Panc1 (cell line): ENCODE results near the gene GPR180. TPM values are rescaled to one million over a fixed set of nuclear protein-coding genes. Genes with fewer than 3 reads are reported as not detected.

Experiments
- ATAC-seq: fragments of 200-7000 bp; cut with Tn5 transposase; 2 replicates; pipeline ENCODE4 v1.9.1; 2020; ENCODE audit warnings: mild to moderate bottlenecking, moderate library complexity
- BruUV-seq: library from RNA; stranded (reverse); fragments of 400-500 nt; replicated peaks from 2 replicates; lab custom pipeline; 2021; lab: Mats Ljungman, UMichigan
- CTCF ChIA-PET: fragments of 300-600 bp; sonication (Branson Sonifier 250); formaldehyde crosslinking; loops from one replicate; lab custom pipeline; 2022; ENCODE audit warnings: antibody characterized with exemption; lab: Charles Lee
- POLR2A ChIA-PET: fragments of 300-600 bp; sonication (Branson Sonifier 250); formaldehyde crosslinking; loops from one replicate; lab custom pipeline; 2022; ENCODE audit warnings: antibody characterized with exemption; lab: Charles Lee
- DNase-seq: peaks from one replicate; pipeline ENCODE4 v3.0.0-alpha.2; 2010; ENCODE audit warnings: low read depth, low spot score
- H3K27ac ChIP-seq: 2 replicates; pipeline ENCODE4 v1.5.1; 2011; ENCODE audit warnings: mild to moderate bottlenecking, low read length, inconsistent platforms
- H3K27me3 ChIP-seq: fragments of 200-500 bp; sonication (Bioruptor generic); 2 replicates; pipeline ENCODE4 v1.6.0; 2014; ENCODE audit warnings: low read length, inconsistent platforms; ENCODE audit not compliant: control insufficient read depth, insufficient read depth
- H3K36me3 ChIP-seq: fragments of 200-500 bp; sonication (Bioruptor generic); 2 replicates; pipeline ENCODE4 v1.5.1; 2014; ENCODE audit warnings: inconsistent platforms, mild to moderate bottlenecking, low read length, moderate library complexity; ENCODE audit not compliant: control insufficient read depth, insufficient read depth
- H3K4me1 ChIP-seq: 2 replicates; pipeline ENCODE4 v1.5.1; 2011; ENCODE audit warnings: inconsistent platforms, mild to moderate bottlenecking, low read length, moderate library complexity; ENCODE audit not compliant: control insufficient read depth, insufficient read depth
- H3K4me3 ChIP-seq, 2 experiments: 2 replicates each; pipeline ENCODE4 v1.5.1; 2011 to 2012; ENCODE audit warnings: low read depth in 2 of 2, low read length in 2 of 2, mild to moderate bottlenecking in 2 of 2, inconsistent platforms in 1 of 2, moderate library complexity in 1 of 2
- H3K9me3 ChIP-seq: fragments of 200-500 bp; sonication (Bioruptor generic); 2 replicates; pipeline ENCODE4 v1.5.1; 2014; ENCODE audit warnings: low read depth, mild to moderate bottlenecking, inconsistent platforms, low read length, moderate library complexity; ENCODE audit not compliant: control insufficient read depth, insufficient read depth
- POLR2AphosphoS5 ChIP-seq: IDR thresholded peaks from 2 replicates; pipeline ENCODE4 v1.6.1; 2012; ENCODE audit warnings: mild to moderate bottlenecking, low read depth, low read length, moderate library complexity
- REST ChIP-seq, 2 experiments: IDR thresholded peaks; 2 replicates each; pipeline ENCODE4 v1.6.1; 2011 to 2012; ENCODE audit warnings: low read depth in 2 of 2, control low read depth in 1 of 2, low read length in 1 of 2, mild to moderate bottlenecking in 1 of 2, moderate library complexity in 1 of 2; ENCODE audit not compliant: insufficient read depth in 1 of 2
- SIN3A ChIP-seq: IDR thresholded peaks from 2 replicates; pipeline ENCODE4 v1.6.1; 2012; ENCODE audit warnings: low read depth, mild to moderate bottlenecking, low read length, moderate library complexity, borderline replicate concordance; ENCODE audit not compliant: insufficient read depth
- TCF7L2 ChIP-seq: IDR thresholded peaks from 2 replicates; pipeline ENCODE4 v1.6.1; 2011; ENCODE audit warnings: mild to moderate bottlenecking, low read depth, low read length, inconsistent platforms
- in situ Hi-C: cut with HindIII; loops from 2 replicates; pipeline ENCODE4 v1.10.0; 2016; ENCODE audit warnings: low sequenced_read_pairs, low pct_unique_long_range_greater_than_20kb
- intact Hi-C: fragments of 100-400 bp; cut with micrococcal nuclease; formaldehyde crosslinking; loops from one replicate; pipeline ENCODE4 v1.10.0; 2022; ENCODE audit not compliant: unreplicated experiment
- total RNA-seq: library from RNA; stranded (reverse); gene quantifications from one replicate; pipeline ENCODE4 v1.2.1, GENCODE V29; 2021; ENCODE audit not compliant: unreplicated experiment
- TF ChIP-seq, protein P1 (sequence below): fragments of 450-650 bp; IDR thresholded peaks from 2 replicates; pipeline ENCODE4 v1.5.1; 2017; ENCODE audit warnings: mild to moderate bottlenecking

Gene GPR180
- total RNA-seq, 1 experiment from 2014 or later: 7.1 TPM

GRCh38 chr13:94672400-94672799 lies 70.7 kb downstream of the GPR180 start:
- no peak for TF ChIP-seq POLR2AphosphoS5
- no peak for TF ChIP-seq SIN3A
- TF ChIP-seq TCF7L2: no peak
- no peak for TF ChIP-seq REST (IDR thresholded peaks at IDR 0.05; ENCODE audit: insufficient read depth in 1 of 2, low read depth in 2 of 2, low read length in 1 of 2)
- TF ChIP-seq, protein P1, sequence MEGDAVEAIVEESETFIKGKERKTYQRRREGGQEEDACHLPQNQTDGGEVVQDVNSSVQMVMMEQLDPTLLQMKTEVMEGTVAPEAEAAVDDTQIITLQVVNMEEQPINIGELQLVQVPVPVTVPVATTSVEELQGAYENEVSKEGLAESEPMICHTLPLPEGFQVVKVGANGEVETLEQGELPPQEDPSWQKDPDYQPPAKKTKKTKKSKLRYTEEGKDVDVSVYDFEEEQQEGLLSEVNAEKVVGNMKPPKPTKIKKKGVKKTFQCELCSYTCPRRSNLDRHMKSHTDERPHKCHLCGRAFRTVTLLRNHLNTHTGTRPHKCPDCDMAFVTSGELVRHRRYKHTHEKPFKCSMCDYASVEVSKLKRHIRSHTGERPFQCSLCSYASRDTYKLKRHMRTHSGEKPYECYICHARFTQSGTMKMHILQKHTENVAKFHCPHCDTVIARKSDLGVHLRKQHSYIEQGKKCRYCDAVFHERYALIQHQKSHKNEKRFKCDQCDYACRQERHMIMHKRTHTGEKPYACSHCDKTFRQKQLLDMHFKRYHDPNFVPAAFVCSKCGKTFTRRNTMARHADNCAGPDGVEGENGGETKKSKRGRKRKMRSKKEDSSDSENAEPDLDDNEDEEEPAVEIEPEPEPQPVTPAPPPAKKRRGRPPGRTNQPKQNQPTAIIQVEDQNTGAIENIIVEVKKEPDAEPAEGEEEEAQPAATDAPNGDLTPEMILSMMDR: no peak
- no TSS peak for BruUV-seq
- H3K4me1 ChIP-seq: no peaks in the 10 kb centered on the region
- intact Hi-C loops (no loop called here), in situ Hi-C loops (no loop called here)
- H3K4me3 ChIP-seq: no peak overlapping the region
- no peaks in the 10 kb centered on the region for H3K36me3 ChIP-seq
- ATAC-seq (no peak), DNase-seq (no peak)
- no peaks in the 10 kb centered on the region for H3K9me3 ChIP-seq
- POLR2A ChIA-PET: no interaction called here
- CTCF ChIA-PET: no interaction called here
- no peak overlapping the region for H3K27ac ChIP-seq
- H3K27me3 ChIP-seq: no peaks in the 10 kb centered on the region

GRCh38 chr13:94673851-94674250 lies 72.2 kb downstream of the GPR180 start:
- TF ChIP-seq SIN3A (no peak), TCF7L2 (no peak), POLR2AphosphoS5 (no peak), REST (IDR thresholded peaks at IDR 0.05; ENCODE audit: insufficient read depth in 1 of 2, low read depth in 2 of 2, low read length in 1 of 2) (no peak)
- TF ChIP-seq, protein P1: no peak
- POLR2A ChIA-PET: no interaction called here
- in situ Hi-C loops: no loop called here
- intact Hi-C loops: loop anchor here (2.0 kb wide), 1 partner anchor 295 kb away; no protein-coding TSS in a partner anchor
- H3K9me3 ChIP-seq: no peaks in the 10 kb centered on the region
- no peak for DNase-seq
- no peak overlapping the region for H3K4me3 ChIP-seq
- H3K27ac ChIP-seq: no peak overlapping the region
- no peaks in the 10 kb centered on the region for H3K4me1 ChIP-seq
- no peaks in the 10 kb centered on the region for H3K27me3 ChIP-seq
- H3K36me3 ChIP-seq: no peaks in the 10 kb centered on the region
- BruUV-seq: no TSS peak
- ATAC-seq: no peak
- CTCF ChIA-PET: interaction anchor here (0.7 kb wide), 2 partner anchors 293 to 366 kb away, joined by 4 to 7 read pairs; no protein-coding TSS in a partner anchor
